NCI-H1048 (cell line): ENCODE results near the gene BZW2.
"Not testable (repeated sequence)": the region's sequence is repeated elsewhere in the genome, so short reads cannot be mapped to it uniquely, and the experiment has no call there.

Source experiments
- DNase-seq: peaks from one replicate; lab custom pipeline; 2025; lab: John Stamatoyannopoulos, UW

The BZW2 gene

DNA sequence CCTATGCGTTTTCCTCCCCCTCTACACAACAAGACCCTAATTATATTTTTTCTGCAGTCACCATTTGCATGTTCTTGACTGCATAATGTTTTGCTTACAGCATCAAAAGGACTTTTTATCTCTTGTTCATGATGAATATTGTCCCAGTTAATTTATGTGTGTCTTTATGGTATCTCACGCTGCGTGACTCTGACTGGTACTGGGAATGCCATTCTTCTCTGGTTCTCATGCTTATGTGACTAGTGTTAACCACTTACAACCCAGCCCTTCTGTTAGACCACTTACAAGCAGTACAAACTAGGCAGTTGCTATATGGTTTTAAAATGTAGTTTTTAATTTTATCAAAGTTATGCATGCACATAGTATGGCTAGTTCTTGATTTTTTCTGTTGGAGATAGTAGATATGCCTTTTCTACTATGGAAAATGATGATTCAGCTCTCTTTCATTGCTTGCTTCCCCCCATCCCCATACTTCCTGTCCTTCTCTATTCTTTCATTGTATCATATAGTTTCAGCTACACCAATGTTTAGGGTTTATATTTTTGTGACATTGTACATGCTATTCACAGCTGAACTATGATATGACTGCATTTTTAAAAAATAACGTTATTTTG is 24.9 kb downstream of the BZW2 start:
- no peak for DNase-seq

DNA sequence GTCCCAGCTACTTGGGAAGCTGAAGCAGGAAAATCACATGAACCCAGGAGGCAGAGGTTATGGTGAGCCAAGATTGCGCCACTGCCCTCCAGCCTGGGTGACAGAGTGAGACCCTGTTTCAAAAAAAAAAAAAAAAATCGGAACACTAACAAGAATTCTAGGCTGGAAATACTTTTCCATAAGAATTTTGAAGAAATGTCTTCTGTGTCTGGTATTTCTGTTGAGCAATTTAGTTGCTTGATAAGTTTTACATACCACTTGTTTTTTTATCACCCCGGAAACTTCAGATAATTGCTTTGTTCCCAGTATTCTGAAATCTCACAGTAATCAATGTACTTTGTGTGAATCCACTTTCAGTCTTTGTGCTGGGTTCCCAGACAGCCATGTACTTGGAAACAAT is 25.8 kb downstream of the BZW2 start:
- DNase-seq = no peak

DNA sequence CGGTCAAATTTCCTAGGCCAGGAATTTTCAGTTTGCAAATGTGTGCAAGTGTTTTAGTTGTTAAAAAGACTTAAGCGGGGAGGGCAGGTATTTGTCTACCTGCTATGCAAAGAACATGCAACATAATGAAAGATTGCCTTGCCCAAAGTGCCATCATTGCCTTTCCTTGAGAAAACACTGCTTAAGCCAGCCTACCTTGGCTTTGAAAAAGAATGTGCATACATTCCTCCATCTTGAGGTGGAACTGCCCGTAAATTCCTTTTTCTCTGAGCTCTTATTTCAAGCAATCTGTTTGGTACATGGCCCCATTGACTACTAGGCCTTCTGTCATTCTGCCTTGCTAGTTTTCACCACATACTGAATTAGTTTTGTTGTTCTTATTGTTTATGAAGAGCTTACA is 29.3 kb downstream of the BZW2 start:
- DNase-seq = no peak

GRCh38 chr7:16677978-16678494 is 32.1 kb downstream of the BZW2 start:
- DNase-seq = no peak

DNA sequence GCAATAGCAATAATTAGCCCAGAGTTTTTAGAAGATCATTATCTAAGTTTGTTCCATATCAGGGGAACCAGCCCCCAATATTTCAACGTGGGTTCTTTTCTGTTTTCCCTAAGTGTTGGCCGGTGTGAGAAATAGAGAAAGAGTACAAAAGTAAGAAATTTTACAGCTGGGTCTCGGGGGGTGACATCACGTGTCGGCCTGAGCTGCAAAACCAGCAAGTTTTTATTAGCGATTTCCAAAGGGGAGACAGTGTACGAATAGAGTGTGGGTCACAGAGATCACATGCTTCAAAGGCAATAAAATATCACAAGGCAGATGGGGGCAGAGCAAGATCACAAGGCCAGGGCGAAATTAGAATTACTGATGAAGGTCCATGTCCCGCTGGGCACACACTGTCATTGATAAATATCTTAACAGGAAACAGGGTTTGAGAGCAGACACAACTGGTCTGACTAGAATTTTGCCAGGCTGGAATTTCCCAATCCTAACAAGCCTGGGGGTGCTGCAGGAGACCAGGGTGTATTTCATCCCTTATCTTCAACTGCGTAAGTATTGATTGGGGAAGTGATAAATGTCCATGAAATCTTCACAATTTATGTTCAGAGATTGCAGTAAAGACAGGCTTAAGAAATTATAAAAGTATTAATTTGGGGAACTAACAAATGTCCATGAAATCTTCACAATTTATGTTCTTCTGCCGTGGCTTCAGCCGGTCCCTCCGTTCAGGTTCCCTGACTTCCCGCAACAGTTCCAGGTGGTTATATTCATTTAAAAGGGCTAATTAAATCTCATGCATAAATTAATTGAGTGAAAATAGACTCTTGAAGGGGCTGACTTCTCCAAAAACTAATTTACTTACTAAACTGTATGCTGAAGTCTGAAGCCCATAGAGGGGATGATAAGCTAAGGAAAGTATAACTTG is 32.9 kb downstream of the BZW2 start:
- DNase-seq = not testable (repeated sequence)

GRCh38 chr7:16684935-16685334 is 39.0 kb downstream of the BZW2 start:
- DNase-seq = no peak

- DNase-seq = no peak
Observed at GRCh38 chr7:16685535-16685934, 39.6 kb downstream of the BZW2 start.

DNA sequence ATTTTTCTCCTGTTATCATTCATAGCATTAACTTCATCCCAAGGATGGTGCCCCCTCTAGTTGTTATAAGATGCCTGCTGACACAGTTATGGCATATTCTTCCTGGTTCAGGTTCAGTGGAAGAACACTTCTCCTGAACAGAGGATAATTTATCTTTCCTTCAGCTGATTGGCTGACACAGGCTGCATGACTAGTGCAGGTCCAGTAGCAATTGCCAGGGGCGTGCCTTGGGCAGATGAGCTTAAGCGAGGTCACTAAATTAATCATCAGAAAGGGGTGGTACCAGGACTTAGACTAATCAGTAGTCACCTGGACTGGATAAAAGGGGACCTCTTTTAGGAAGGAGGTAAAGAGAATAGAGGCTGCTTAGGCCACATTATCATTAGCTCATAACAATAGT is 42.3 kb downstream of the BZW2 start:
- no peak for DNase-seq

- DNase-seq = no peak
Observed at GRCh38 chr7:16691241-16691640, 45.3 kb downstream of the BZW2 start.

DNA sequence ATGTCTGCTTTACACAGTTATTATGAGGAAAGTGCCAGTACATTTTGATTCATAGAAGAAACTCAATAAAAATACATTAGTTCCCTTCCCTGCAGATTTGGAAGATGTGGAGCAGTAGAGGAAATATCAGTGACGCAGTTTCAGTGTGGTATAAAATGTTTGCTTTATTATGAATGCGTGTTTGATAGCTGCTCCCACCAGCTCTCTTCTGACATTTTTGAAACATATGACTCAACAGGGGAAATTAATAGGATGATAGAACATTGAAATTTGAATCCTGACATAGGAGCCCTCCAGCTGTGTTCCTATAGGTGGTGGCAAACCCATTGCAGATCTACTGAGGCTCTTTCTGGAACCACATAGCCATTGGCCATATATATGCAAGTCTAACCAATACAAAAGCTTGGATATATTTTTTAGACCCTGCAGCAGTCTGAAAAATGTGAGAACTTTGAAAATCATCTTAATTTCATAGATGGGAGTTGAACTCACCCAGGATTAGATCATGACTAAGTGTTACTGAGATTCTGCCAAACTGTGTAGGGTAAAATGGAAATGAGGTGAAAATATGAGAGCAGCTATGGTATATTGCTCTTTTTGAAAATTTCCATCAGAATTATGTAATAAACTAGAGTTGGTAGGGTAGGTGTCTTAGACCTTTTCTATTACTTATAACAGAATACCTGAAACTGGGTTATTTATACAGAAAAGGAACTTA is 47.8 kb downstream of the BZW2 start:
- no peak for DNase-seq

GRCh38 chr7:16694806-16695205 is 48.8 kb downstream of the BZW2 start:
- DNase-seq = no peak

DNA sequence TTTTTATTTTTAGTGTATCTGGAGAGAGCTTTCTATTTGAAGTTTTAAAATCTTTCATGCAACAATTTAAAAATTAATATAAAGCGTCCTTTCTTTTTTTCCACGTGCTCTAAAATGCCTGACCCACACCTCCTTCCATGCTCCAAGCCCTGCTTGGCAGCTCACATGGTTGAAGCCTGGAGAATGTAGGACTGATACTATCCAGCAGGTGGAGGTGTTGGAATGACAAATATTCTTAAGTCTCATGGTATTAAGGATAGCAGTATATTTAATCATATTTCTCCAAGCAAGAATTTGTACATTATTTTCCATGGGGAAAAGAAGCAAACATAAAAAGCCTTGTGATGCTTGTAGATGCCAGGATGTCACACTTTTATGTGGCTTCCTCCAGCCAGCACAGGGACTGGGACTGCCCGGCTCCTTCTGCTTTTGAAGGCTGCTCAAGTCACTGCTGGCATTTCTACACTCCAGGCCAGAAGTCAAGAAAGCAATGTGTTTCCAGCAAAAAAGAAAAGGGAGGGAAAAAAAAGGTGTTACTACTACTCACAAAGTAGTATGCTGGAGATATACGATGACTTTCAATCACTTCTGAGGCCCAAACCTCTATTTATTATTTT is 49.7 kb downstream of the BZW2 start:
- DNase-seq = no peak

DNA sequence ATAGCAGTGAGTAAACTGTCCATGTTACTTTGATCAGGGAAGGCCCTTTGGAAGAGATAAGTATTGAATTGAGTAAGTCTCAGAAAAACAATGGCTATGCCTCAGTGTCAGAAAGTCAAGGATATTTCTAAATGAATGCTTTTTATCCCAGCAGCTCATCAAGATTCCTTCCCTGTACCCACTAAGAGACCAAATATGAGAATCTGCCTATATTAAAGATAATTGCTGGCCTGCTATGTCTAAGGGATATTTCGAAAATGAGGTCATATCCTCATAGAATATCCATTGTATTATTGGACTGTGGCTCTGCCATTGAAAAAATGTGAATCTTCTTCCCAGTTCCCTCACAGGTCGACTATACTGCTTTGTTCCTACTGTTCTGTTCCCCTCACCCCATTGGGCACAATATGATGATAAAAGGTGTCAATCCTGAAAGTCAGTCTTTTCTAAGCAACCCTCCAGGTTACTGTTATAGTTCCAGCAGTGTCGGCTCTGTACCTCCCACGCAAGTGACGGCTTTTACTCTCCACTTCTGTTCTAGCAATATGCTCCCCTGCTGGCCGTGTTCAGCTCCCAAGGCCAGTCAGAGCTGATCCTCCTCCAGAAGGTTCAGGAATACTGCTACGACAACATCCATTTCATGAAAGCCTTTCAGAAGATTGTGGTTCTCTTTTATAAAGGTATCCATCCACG is 51.7 kb downstream of the BZW2 start:
- DNase-seq = no peak

- DNase-seq = no peak
Observed at GRCh38 chr7:16698200-16698905, 52.4 kb downstream of the BZW2 start.

DNA sequence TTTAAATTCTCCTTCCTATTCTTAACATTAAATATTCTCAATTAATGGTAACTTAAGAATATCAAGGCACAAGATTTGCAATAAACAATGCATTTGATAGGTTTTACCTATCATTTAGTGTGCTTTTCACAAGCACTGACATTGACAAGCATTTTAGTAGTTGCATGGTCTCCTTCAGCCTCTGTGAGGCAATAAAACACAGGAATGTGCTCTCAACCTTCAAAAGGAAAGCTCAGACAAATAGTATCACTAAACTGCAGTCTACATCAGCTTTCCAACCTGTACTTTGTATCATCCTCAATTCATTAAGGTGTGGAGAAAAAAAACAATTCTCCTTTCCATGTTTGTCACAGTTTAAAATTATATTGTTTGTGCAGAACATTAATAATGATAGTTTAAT is 56.5 kb downstream of the BZW2 start:
- DNase-seq = no peak

DNA sequence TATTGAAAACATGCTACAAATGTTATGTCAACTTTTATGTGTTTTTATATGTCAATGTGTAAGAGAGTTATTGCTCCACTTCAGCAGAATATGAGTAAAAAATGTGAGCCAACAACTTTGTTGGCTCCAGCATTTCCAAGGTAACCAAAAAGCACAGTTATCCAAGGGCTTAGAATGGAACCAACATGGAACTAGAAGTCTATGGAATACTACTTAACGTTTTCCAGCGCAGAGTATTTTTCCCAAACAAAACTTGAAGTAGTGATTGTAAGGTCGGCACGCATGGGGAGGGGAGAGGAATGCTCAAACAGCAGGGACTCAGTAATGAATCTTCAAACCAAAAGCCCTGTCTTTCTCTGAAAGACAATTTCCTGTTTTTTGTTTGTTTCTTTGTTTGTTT is 62.5 kb downstream of the BZW2 start:
- no peak for DNase-seq

DNA sequence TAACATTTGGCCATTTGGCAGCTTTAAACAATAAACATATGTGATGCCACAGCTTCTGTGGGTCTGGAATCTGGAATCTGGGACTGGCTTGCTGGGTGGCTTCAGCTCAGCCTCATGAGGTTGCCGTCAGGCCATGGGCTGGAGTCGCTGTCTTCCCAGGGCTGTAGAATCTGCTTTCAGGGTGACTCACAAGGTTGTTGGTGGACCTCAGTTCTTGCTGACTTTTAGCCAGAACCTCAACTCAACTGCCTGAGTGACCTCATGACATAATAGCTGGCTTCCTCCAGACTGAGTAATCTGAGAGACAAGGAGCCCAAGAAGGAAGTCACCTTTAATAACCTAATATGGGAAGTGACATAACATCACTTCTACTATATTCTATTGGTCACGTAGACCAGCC is 63.0 kb downstream of the BZW2 start:
- DNase-seq = no peak

- no peak for DNase-seq
Observed at GRCh38 chr7:16710651-16711050, 64.7 kb downstream of the BZW2 start.

GRCh38 chr7:16711730-16712129 is 65.7 kb downstream of the BZW2 start:
- DNase-seq = no peak

GRCh38 chr7:16712916-16713315 is 66.9 kb downstream of the BZW2 start:
- no peak for DNase-seq

DNA sequence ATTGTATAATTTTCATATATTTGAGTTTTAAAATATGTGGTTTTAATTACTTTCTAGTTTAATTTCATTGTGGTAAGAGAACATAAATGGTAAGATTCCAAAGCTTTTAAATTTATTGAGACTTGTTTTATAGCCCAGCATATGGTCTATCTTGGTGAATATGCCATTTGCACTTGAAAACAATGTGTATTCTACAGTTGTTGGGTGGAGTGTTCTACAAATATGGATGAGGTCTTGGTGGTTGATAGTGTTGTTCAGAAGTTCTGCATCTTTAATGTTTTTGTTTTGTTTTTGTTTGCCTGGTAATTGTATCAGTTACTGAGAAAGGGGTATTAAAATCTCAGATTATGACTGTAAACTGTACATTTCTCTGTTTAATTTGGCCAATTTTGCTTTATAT is 69.9 kb downstream of the BZW2 start:
- DNase-seq = no peak
